ENCODE results near the gene SAMD4A.

SAMD4A gene

DNA sequence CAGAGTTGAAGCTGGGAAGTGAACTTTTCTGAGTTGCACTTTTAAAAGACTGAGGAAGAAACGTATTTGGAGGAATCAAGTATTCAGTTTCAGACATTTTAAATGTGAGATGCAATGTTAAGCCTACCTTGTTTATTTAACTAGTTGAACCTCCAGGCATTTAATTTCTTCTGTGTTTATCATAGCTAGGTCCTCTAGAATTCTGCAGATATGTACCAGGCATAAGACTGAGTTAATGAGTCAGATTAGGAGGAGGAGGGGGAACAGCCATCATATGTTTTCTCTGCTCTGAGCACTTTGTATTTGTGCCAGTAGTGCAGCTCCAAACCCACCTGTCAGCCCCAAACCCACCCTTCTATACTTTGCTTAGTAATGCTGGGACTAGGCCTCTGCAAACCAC is 16.4 kb upstream of the SAMD4A start:
- no peak for DNase-seq (ENCODE audit: low spot score)
- no peak for TF ChIP-seq CTCF (IDR thresholded peaks at IDR 0.05; ENCODE audit: extremely low read depth, missing control alignments)

DNA sequence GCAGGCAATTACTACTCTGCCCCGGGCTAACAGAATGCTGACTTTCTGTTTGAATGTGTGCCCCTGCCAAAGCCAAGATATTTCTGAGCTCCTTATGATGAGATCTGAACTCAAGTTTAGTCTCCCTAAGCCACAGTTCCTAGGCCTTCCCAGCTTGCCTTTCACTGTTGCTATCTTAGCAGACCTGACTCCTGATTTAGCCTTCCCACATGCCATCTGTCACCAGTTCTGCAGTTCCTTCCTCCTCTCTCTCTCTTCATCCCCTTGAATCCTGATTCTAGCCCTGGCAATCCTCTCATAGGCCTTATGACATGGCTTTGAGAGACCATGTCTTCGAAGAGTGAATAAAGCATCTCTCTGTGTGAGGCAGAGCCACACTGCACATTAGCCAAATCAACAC is 12.5 kb upstream of the SAMD4A start:
- TF ChIP-seq CTCF (IDR thresholded peaks at IDR 0.05; ENCODE audit: extremely low read depth, missing control alignments): no peak
- DNase-seq (ENCODE audit: low spot score): no peak

DNA sequence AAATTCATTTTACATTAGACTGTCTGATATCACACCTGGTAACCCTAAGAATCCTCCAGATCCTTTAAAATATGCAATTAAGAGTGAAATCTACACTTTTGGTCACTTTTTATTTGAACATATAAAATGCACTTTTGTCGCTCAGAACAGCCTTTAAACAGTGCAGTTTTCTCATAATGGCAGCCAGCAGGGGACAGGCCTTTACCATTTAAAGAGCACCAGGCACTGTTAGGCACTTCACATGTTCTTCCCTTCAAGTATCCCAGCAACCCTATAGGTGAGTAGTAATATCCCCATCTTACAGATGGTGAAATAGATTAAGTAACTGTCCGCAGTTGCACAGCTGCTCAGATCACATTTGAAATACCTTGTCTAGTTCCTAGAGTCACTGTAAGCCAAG is 11.3 kb upstream of the SAMD4A start:
- DNase-seq (ENCODE audit: low spot score): no peak
- TF ChIP-seq CTCF (IDR thresholded peaks at IDR 0.05; ENCODE audit: extremely low read depth, missing control alignments): no peak

DNA sequence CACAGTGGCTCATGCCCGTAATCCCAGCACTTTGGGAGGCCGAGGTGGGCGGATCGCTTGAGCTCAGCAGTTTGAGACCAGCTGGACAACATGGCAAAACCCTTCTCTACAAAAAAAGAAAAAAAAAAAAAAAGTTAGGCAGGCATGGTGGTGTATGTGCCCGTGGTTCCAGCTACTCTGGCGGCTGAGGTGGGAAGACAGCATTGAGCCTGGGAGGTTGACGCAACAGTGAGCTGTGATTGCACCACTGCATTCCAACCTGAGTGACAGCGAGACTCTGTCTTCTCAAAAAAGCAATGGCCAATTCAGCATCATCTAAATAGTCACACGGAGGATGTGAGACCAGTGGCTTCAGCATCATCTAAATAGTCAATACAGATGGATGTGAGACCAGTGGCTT is 10.4 kb upstream of the SAMD4A start:
- DNase-seq (ENCODE audit: low spot score): no peak
- TF ChIP-seq CTCF (IDR thresholded peaks at IDR 0.05; ENCODE audit: extremely low read depth, missing control alignments): no peak

DNA sequence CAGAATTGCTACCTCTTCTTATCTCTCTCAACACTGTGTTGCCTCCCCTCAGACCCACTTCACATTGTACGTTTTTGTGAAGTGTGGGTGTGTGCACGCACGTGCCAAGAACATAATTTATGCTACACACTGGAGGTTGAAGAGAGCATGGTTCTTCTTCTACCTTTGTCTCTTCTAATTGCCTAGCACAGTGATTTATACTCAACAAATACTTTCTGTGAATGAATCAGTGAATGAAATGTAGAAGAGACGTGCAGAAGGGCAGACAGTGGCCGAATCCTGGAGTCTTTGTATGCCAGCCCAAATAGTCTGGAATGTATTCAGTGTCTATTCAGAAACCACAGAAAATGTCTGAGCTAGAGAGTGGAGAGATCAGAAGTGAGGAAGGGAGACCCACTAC is 4.6 kb upstream of the SAMD4A start:
- no peak for TF ChIP-seq CTCF (IDR thresholded peaks at IDR 0.05; ENCODE audit: extremely low read depth, missing control alignments)
- DNase-seq (ENCODE audit: low spot score): no peak

DNA sequence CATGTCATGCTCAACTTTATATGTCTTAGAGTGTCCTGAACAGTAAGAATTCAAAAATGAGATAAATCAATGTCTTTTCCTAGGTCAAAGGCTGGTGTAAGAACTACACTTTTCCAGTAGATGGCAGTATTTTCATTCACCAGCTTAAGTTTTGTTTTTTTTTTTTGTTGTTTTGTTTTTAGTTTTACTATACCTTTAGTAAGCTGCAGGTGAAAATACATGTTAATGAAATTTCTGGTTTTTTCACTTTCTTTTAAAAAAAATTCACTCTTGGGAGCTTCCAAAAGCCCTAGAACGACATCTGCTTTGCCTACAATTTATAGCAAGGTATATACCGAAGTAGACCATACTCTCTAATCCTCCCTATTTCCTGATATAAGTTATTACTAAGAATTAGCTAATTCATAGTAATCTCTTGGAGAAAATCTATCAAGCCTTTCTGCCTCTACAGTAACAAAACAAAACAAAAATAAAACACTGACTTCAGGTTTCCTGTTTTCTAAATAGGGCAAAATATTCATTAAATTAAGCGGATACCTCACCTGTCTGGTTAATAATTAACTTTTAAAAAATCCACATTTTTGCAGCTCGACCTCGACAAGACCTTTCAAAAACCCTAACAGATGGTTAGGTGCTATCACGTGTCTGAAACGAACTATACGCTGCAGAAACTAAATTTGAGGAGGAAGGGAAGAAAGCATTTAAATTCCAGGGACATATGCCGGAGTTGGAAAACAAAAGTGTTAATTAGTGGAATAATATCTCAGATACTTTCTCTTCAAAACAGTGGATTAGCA is 2.7 kb upstream of the SAMD4A start:
- TF ChIP-seq CTCF (IDR thresholded peaks at IDR 0.05; ENCODE audit: extremely low read depth, missing control alignments): peak; percentile 71
- peak; percentile 48 for DNase-seq (ENCODE audit: low spot score)

- no peak for TF ChIP-seq CTCF (IDR thresholded peaks at IDR 0.05; ENCODE audit: extremely low read depth, missing control alignments)
- peak; percentile 83 for DNase-seq (ENCODE audit: low spot score)
Measured at GRCh38 chr14:54564868-54565784, 1.8 kb upstream of the SAMD4A start.
